ENCODE results near the gene PIKFYVE.
A peak's percentile ranks its signal among the peaks of the same experiment; 100 is the strongest.

PIKFYVE gene

DNA sequence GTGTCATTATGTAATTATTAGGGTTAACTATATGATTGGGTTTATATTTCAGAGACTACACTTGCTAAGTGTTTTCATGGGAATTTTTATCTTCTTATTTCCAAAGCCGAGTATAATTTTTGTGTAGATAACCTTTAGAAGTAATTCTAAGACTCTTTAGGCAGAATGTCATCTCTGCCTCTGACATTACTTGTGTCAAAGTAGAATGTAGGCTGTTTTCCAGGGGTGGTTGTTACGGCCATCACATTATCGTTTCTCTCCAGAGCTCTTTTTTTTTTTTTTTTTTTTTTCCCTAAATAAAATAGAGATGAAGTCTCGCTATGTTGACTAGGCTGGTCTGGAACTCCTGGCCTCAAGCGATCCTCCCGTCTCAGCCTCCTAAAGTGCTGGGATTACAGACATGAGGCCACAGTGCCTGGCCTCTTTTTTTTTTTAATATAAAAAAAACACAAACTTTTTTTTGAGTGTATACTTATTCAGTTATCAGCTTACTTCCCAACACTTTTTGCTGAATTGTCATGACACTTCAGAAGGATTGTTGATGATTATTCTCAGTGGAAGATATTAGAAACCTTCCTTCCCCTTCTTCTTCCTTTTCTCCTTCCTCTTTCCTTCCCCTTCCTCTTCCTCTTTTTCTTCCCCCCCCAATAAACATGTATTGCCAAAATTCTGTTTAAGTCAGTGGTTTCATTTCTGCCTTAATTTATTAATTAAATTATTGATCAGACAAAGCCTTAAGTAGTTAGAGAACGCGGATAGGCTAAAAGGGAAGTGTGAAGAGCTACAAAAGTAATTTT is 2.3 kb downstream of the PIKFYVE start:
- no peak overlapping the region for H3K14ac ChIP-seq (ENCODE audit: low read length)

DNA sequence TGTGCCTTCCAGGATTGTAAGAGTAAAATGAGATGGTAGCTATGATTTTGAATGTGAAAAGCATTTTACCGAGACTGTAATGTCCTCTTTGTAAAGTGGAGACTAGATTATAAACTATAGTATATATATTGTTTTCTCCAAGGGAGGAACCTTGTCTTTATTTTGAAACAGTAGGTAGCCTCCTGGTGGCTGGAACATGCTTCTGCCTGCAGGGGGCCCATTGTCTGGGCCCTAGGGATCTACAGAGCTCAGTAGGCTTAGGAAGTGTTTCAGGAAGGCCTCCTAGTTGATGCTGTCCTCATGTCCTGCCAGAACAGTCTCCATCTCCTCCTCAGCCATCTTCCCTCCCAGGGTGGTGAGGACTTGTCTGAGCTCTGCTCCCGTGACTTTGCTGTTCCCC is 3.0 kb downstream of the PIKFYVE start:
- no peak overlapping the region for H4K12ac ChIP-seq (ENCODE audit: low read depth, low read length)
- H3K18ac ChIP-seq (ENCODE audit: low read length), result peak overlapping the region; percentile 50
- H3K9me3 ChIP-seq (ENCODE audit: insufficient read depth, low read depth, low read length), result no peaks in the 10 kb centered on the region
- H3K9ac ChIP-seq (ENCODE audit: low read length), result no peak overlapping the region
- DNase-seq, result peak in 1 of 2 donors; percentile 21
- peaks cover 12% of the 10 kb centered on the region for H3K79me2 ChIP-seq (ENCODE audit: control insufficient read depth, insufficient read depth, low read length, poor library complexity)
- no peak overlapping the region for H3K4me2 ChIP-seq (ENCODE audit: low read length)
- no peak overlapping the region for H2AFZ ChIP-seq (ENCODE audit: insufficient read depth, low read length, poor library complexity)
- no peak overlapping the region for H3K4me3 ChIP-seq (ENCODE audit: low read depth, low read length)
- no CpG with 5 or more reads among the region's 2 CpGs for whole genome bisulfite sequencing (ENCODE audit: extremely low coverage, insufficient coverage, insufficient read length)
- H2BK12ac ChIP-seq (ENCODE audit: low read length), result no peak overlapping the region
- peak overlapping the region; percentile 29 for H3K4ac ChIP-seq (ENCODE audit: low read depth, low read length)
- H2BK5ac ChIP-seq (ENCODE audit: low read depth, low read length, poor library complexity), result no peak overlapping the region
- H3K36me3 ChIP-seq (ENCODE audit: control insufficient read depth in 1 of 2, insufficient read depth in 2 of 2, low read length in 2 of 2), result peaks cover 10% of the 10 kb centered on the region in 2 experiments
- no peak overlapping the region for H3K14ac ChIP-seq (ENCODE audit: low read length)
- H4K91ac ChIP-seq (ENCODE audit: low read depth, low read length), result no peak overlapping the region
- H3K23ac ChIP-seq (ENCODE audit: low read length), result no peak overlapping the region
- H3K79me1 ChIP-seq (ENCODE audit: low read length), result peaks cover 7% of the 10 kb centered on the region
- H3K4me1 ChIP-seq (ENCODE audit: control insufficient read depth in 1 of 2, insufficient read depth in 2 of 2, low read length in 2 of 2), result peaks cover 4 to 8% of the 10 kb centered on the region in 2 experiments
- no peak overlapping the region for H3K27ac ChIP-seq (ENCODE audit: low read depth, low read length)
- no peak overlapping the region for H2AK5ac ChIP-seq (ENCODE audit: low read length)
- H3K27me3 ChIP-seq (ENCODE audit: insufficient read depth, low read length), result no peaks in the 10 kb centered on the region
- H2BK120ac ChIP-seq (ENCODE audit: insufficient read depth, low read length, poor library complexity), result no peak overlapping the region
- no peak overlapping the region for H4K8ac ChIP-seq (ENCODE audit: low read depth, low read length)

More for the DNA sequence above, 2.3 kb downstream of the PIKFYVE start:
- H2BK12ac ChIP-seq (ENCODE audit: low read length), result no peak overlapping the region
- H3K4ac ChIP-seq (ENCODE audit: low read depth, low read length), result peak overlapping the region; percentile 75
- no peak overlapping the region for H2BK120ac ChIP-seq (ENCODE audit: insufficient read depth, low read length, poor library complexity)
- no peak overlapping the region for H4K91ac ChIP-seq (ENCODE audit: low read depth, low read length)
- no peak overlapping the region for H3K27ac ChIP-seq (ENCODE audit: low read depth, low read length)
- WGBS (ENCODE audit: extremely low coverage, insufficient coverage, insufficient read length), result no CpG with 5 or more reads among the region's 8 CpGs
- peaks cover 5 to 6% of the 10 kb centered on the region in 2 experiments for H3K36me3 ChIP-seq (ENCODE audit: control insufficient read depth in 1 of 2, insufficient read depth in 2 of 2, low read length in 2 of 2)
- no peak overlapping the region for H4K12ac ChIP-seq (ENCODE audit: low read depth, low read length)
- H3K27me3 ChIP-seq (ENCODE audit: insufficient read depth, low read length), result no peaks in the 10 kb centered on the region
- DNase-seq, result no peak
- no peak overlapping the region for H4K8ac ChIP-seq (ENCODE audit: low read depth, low read length)
- H3K4me2 ChIP-seq (ENCODE audit: low read length), result no peak overlapping the region
- H3K79me1 ChIP-seq (ENCODE audit: low read length), result peaks cover 7% of the 10 kb centered on the region
- H3K9ac ChIP-seq (ENCODE audit: low read length), result no peak overlapping the region
- H3K4me1 ChIP-seq (ENCODE audit: control insufficient read depth in 1 of 2, insufficient read depth in 2 of 2, low read length in 2 of 2), result peaks cover 4 to 8% of the 10 kb centered on the region in 2 experiments
- H2AK5ac ChIP-seq (ENCODE audit: low read length), result no peak overlapping the region
- H2BK5ac ChIP-seq (ENCODE audit: low read depth, low read length, poor library complexity), result no peak overlapping the region
- no peak overlapping the region for H3K18ac ChIP-seq (ENCODE audit: low read length)
- H2AFZ ChIP-seq (ENCODE audit: insufficient read depth, low read length, poor library complexity), result no peak overlapping the region
- H3K9me3 ChIP-seq (ENCODE audit: insufficient read depth, low read depth, low read length), result no peaks in the 10 kb centered on the region
- peaks cover 12% of the 10 kb centered on the region for H3K79me2 ChIP-seq (ENCODE audit: control insufficient read depth, insufficient read depth, low read length, poor library complexity)
- H3K4me3 ChIP-seq (ENCODE audit: low read depth, low read length), result no peak overlapping the region
- no peak overlapping the region for H3K23ac ChIP-seq (ENCODE audit: low read length)

DNA sequence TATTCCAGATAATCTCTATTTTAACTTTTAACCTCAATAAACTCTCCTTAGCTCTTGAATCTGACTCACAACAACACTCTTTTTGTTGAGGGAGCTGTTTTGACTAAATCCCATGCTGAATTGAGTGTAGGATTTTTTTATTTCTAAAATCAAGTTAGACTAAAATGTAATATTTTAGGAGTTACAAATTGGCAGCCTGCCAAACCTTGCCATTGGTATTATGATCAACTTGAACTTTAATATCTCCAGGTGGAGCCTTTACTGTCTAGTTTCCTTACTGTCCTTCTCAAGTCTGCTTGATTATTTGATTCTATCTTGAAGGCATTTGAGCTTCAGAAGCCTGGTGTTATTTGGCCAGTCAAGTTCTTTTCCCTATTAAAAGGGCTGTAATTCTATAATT is 8.7 kb downstream of the PIKFYVE start:
- H3K18ac ChIP-seq (ENCODE audit: low read length), result no peak overlapping the region
- no peak for DNase-seq

DNA sequence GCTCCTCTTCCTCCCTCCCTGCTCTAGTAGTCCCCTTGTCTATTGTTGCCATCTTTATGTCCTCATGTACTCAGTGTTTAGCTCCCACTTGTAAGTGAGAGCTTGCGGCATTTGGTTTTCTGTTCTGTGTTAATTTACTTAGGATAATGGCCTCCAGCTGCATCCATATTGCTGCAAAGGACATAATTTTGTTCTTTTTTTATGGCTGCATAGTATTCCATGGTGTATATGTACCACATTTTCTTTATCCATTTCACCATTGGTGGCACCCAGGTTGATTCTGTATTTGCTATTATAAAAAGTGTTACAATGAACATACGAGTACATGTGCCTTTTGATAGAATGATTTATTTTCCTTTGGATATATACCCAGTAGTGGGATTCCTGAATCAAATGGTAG is 12.5 kb downstream of the PIKFYVE start:
- Histone ChIP-seq H3K79me1 (ENCODE audit: low read length) (no peaks in the 10 kb centered on the region), H3K4me1 (ENCODE audit: control insufficient read depth in 1 of 2, insufficient read depth in 2 of 2, low read length in 2 of 2) (no peaks in the 10 kb centered on the region), H4K12ac (ENCODE audit: low read depth, low read length) (no peak overlapping the region), H3K4me2 (ENCODE audit: low read length) (no peak overlapping the region), H3K23ac (ENCODE audit: low read length) (no peak overlapping the region), H3K4me3 (ENCODE audit: low read depth, low read length) (no peak overlapping the region), H2AK5ac (ENCODE audit: low read length) (no peak overlapping the region), H3K18ac (ENCODE audit: low read length) (no peak overlapping the region), H4K91ac (ENCODE audit: low read depth, low read length) (no peak overlapping the region), H2BK120ac (ENCODE audit: insufficient read depth, low read length, poor library complexity) (no peak overlapping the region), H3K36me3 (ENCODE audit: control insufficient read depth in 1 of 2, insufficient read depth in 2 of 2, low read length in 2 of 2) (peaks cover 8 to 26% of the 10 kb centered on the region in 2 experiments), H3K79me2 (ENCODE audit: control insufficient read depth, insufficient read depth, low read length, poor library complexity) (no peaks in the 10 kb centered on the region), H2BK12ac (ENCODE audit: low read length) (no peak overlapping the region), H2BK5ac (ENCODE audit: low read depth, low read length, poor library complexity) (no peak overlapping the region), H3K9ac (ENCODE audit: low read length) (no peak overlapping the region), H3K9me3 (ENCODE audit: insufficient read depth, low read depth, low read length) (no peaks in the 10 kb centered on the region), H2AFZ (ENCODE audit: insufficient read depth, low read length, poor library complexity) (no peak overlapping the region), H3K27me3 (ENCODE audit: insufficient read depth, low read length) (no peaks in the 10 kb centered on the region), H3K4ac (ENCODE audit: low read depth, low read length) (no peak overlapping the region), H3K14ac (ENCODE audit: low read length) (no peak overlapping the region), H3K27ac (ENCODE audit: low read depth, low read length) (no peak overlapping the region), H4K8ac (ENCODE audit: low read depth, low read length) (no peak overlapping the region)
- no peak for DNase-seq
- no CpG with 5 or more reads among the region's 2 CpGs for whole genome bisulfite sequencing (ENCODE audit: extremely low coverage, insufficient coverage, insufficient read length)

More for the DNA sequence above, 8.7 kb downstream of the PIKFYVE start:
- no peak overlapping the region for H2BK120ac ChIP-seq (ENCODE audit: insufficient read depth, low read length, poor library complexity)
- H2BK12ac ChIP-seq (ENCODE audit: low read length), result no peak overlapping the region
- H3K14ac ChIP-seq (ENCODE audit: low read length), result no peak overlapping the region
- H3K4me2 ChIP-seq (ENCODE audit: low read length), result no peak overlapping the region
- H3K4me3 ChIP-seq (ENCODE audit: low read depth, low read length), result no peak overlapping the region
- no peak overlapping the region for H4K12ac ChIP-seq (ENCODE audit: low read depth, low read length)
- no peak overlapping the region for H4K91ac ChIP-seq (ENCODE audit: low read depth, low read length)
- H3K27ac ChIP-seq (ENCODE audit: low read depth, low read length), result no peak overlapping the region
- H3K9ac ChIP-seq (ENCODE audit: low read length), result no peak overlapping the region
- no peak overlapping the region for H2AK5ac ChIP-seq (ENCODE audit: low read length)
- H3K79me2 ChIP-seq (ENCODE audit: control insufficient read depth, insufficient read depth, low read length, poor library complexity), result peaks cover under 1% of the 10 kb centered on the region
- no peaks in the 10 kb centered on the region for H3K79me1 ChIP-seq (ENCODE audit: low read length)
- no peak overlapping the region for H3K23ac ChIP-seq (ENCODE audit: low read length)
- H3K4ac ChIP-seq (ENCODE audit: low read depth, low read length), result no peak overlapping the region
- no peaks in the 10 kb centered on the region for H3K4me1 ChIP-seq (ENCODE audit: control insufficient read depth in 1 of 2, insufficient read depth in 2 of 2, low read length in 2 of 2)
- no peaks in the 10 kb centered on the region for H3K9me3 ChIP-seq (ENCODE audit: insufficient read depth, low read depth, low read length)
- no peak overlapping the region for H2AFZ ChIP-seq (ENCODE audit: insufficient read depth, low read length, poor library complexity)
- H3K27me3 ChIP-seq (ENCODE audit: insufficient read depth, low read length), result no peaks in the 10 kb centered on the region
- H4K8ac ChIP-seq (ENCODE audit: low read depth, low read length), result no peak overlapping the region
- H2BK5ac ChIP-seq (ENCODE audit: low read depth, low read length, poor library complexity), result no peak overlapping the region
- H3K36me3 ChIP-seq (ENCODE audit: control insufficient read depth in 1 of 2, insufficient read depth in 2 of 2, low read length in 2 of 2), result peaks cover 10 to 19% of the 10 kb centered on the region in 2 experiments
